ENCODE measurements around the gene DCAF8L2. TPM values are rescaled to one million over a fixed set of nuclear protein-coding genes. Genes with fewer than 3 reads are reported as not detected.

The DCAF8L2 gene
- total RNA-seq, 1 experiment from 2014 or later = not detected

GRCh38 chrX:27599928-27600327, 9.8 kb downstream of the DCAF8L2 start:
- no peak overlapping the region for H4K8ac ChIP-seq (replicated peaks; ENCODE audit: insufficient read length, low read depth, low read length)
- H2BK5ac ChIP-seq (ENCODE audit: insufficient read length, low read length) = no peak overlapping the region
- H3K9ac ChIP-seq (ENCODE audit: extremely low read depth, insufficient read length, low read length) = no peak overlapping the region
- Mint-ChIP-seq H3K4me3 (no peak overlapping the region), H3K9me3 (peaks cover 40 to 43% of the 10 kb centered on the region in 2 experiments), H3K36me3 (ENCODE audit: insufficient read depth in 1 of 3, low read depth in 3 of 3) (no peaks in the 10 kb centered on the region; a peak in 1 of 7 replicates), H3K27me3 (ENCODE audit: low read depth) (peaks cover 2% of the 10 kb centered on the region; the same call in 1 of the 2 replicates), H3K27ac (no peak overlapping the region), H3K4me1 (no peaks in the 10 kb centered on the region)
- no peak overlapping the region for H2BK15ac ChIP-seq (ENCODE audit: low read depth, low read length)
- no peak overlapping the region for H4K91ac ChIP-seq (ENCODE audit: insufficient read length, low read depth, low read length)
- no peaks in the 10 kb centered on the region for H3K27me3 ChIP-seq (ENCODE audit: insufficient read depth, low read length)
- H3K79me1 ChIP-seq (ENCODE audit: insufficient read depth, low read depth, low read length, poor library complexity, severe bottlenecking) = no peaks in the 10 kb centered on the region
- no peak overlapping the region for H2BK120ac ChIP-seq (ENCODE audit: low read depth, low read length, poor library complexity, severe bottlenecking)
- no peak overlapping the region for H2AK5ac ChIP-seq (ENCODE audit: insufficient read length, low read length)
- H3K23me2 ChIP-seq (ENCODE audit: insufficient read length, low read depth, low read length, poor library complexity, severe bottlenecking) = no peaks in the 10 kb centered on the region
- H3K79me2 ChIP-seq (ENCODE audit: insufficient read depth, low read length) = no peaks in the 10 kb centered on the region
- no peak for TF ChIP-seq CTCF (conservative IDR thresholded peaks at IDR 0.05)
- H3K4me2 ChIP-seq (ENCODE audit: insufficient read depth, insufficient read length, low read length) = no peak overlapping the region
- no CpG with 5 or more reads among the region's 4 CpGs for WGBS (ENCODE audit: extremely low coverage, insufficient read length, low lambda C conversion rate)
- no peak overlapping the region for H3K23ac ChIP-seq (ENCODE audit: insufficient read length, low read depth, low read length)
- no peak for DNase-seq
- no peaks in the 10 kb centered on the region for H4K20me1 ChIP-seq (ENCODE audit: control insufficient read depth, insufficient read depth, insufficient read length)
- no peak overlapping the region for H3K27ac ChIP-seq (ENCODE audit: insufficient read length, low read depth, low read length)
- no peak overlapping the region for H3K4ac ChIP-seq (ENCODE audit: low read depth, low read length)
- H2BK12ac ChIP-seq (ENCODE audit: insufficient read length, low read depth, low read length) = no peak overlapping the region
- H3T11ph ChIP-seq (ENCODE audit: low read length) = no peak overlapping the region
- H2BK20ac ChIP-seq (ENCODE audit: low read depth, low read length, poor library complexity, severe bottlenecking) = no peak overlapping the region
- no peak overlapping the region for H3K18ac ChIP-seq (ENCODE audit: insufficient read length, low read depth, low read length)
- H3K14ac ChIP-seq (ENCODE audit: insufficient read depth, low read length) = no peak overlapping the region
- no peaks in the 10 kb centered on the region for H3K9me3 ChIP-seq (ENCODE audit: control insufficient read depth, low read depth, low read length)
- no peak overlapping the region for H4K5ac ChIP-seq (ENCODE audit: insufficient read length, low read depth, low read length)
- no peaks in the 10 kb centered on the region for H3K4me1 ChIP-seq (ENCODE audit: insufficient read depth, low read length)
- no peak overlapping the region for H3K56ac ChIP-seq (ENCODE audit: insufficient read length, low read depth, low read length)
- no peak overlapping the region for H2AFZ ChIP-seq (ENCODE audit: low read length)

Data from H9 (cell line).